H1 (cell line): ENCODE measurements around the gene RPS6KA2. TPM values are rescaled to one million over a fixed set of nuclear protein-coding genes. Genes with fewer than 3 reads are reported as not detected.

Experiments
- CTCF ChIA-PET: fragments of 300-600 bp; sonication (Branson Sonifier 250); formaldehyde crosslinking; loops from one replicate; lab custom pipeline; 2021; ENCODE audit not compliant: partially characterized antibody; lab: Charles Lee
- POLR2A ChIA-PET: fragments of 300-600 bp; sonication (Branson Sonifier 250); formaldehyde crosslinking; loops from one replicate; lab custom pipeline; 2021; ENCODE audit warnings: inconsistent platforms; ENCODE audit not compliant: partially characterized antibody; lab: Charles Lee
- DNase-seq, 2 experiments: peaks; one replicate each; pipeline versions ENCODE4 v3.0.0 to v3.0.0-alpha.2; 2010 to 2022; ENCODE audit warnings: low spot score in 2 of 2, low read depth in 1 of 2, mixed read lengths in 1 of 2
- FAIRE-seq: peaks from 2 replicates; lab custom pipeline; 2011; peaks lifted over from hg19 to GRCh38; lab: Jason Lieb, UNC
- H2AFZ ChIP-seq: 2 replicates; pipeline ENCODE4 v1.8.1; 2012; ENCODE audit warnings: low read length, inconsistent platforms
- H2AK5ac ChIP-seq: 2 replicates; pipeline ENCODE4 v1.6.1; 2013; ENCODE audit warnings: low read depth, low read length
- H2BK120ac ChIP-seq: replicated peaks from 2 replicates; pipeline ENCODE3; 2013; ENCODE audit warnings: low read depth, low read length, inconsistent platforms
- H2BK12ac ChIP-seq: 2 replicates; pipeline ENCODE4 v1.6.1; 2013; ENCODE audit warnings: low read depth, low read length
- H2BK15ac ChIP-seq: 2 replicates; pipeline ENCODE4 v1.6.1; 2013; ENCODE audit warnings: low read length
- H2BK20ac ChIP-seq: 2 replicates; pipeline ENCODE4 v1.6.1; 2013; ENCODE audit warnings: low read length
- H2BK5ac ChIP-seq: 2 replicates; pipeline ENCODE4 v1.6.1; 2013; ENCODE audit warnings: low read depth, low read length
- H3K14ac ChIP-seq: 2 replicates; pipeline ENCODE4 v1.6.1; 2013; ENCODE audit warnings: inconsistent platforms; ENCODE audit not compliant: insufficient read length
- H3K18ac ChIP-seq: 2 replicates; pipeline ENCODE4 v1.6.1; 2013; ENCODE audit warnings: low read length; ENCODE audit errors: extremely low read depth
- H3K23ac ChIP-seq: 2 replicates; pipeline ENCODE4 v1.6.1; 2013; ENCODE audit warnings: inconsistent platforms; ENCODE audit not compliant: insufficient read length
- H3K23me2 ChIP-seq: 2 replicates; pipeline ENCODE4 v1.6.1; 2013; ENCODE audit warnings: low read depth, low read length
- H3K27ac ChIP-seq: 2 replicates; pipeline ENCODE4 v1.6.1; 2011; ENCODE audit warnings: low read depth, low read length, inconsistent platforms
- H3K27me3 ChIP-seq, 4 experiments: replicated peaks in 1 of 4; 1 replicate in 1 of 4; 2 replicates in 3 of 4; pipeline versions ENCODE4 v1.6.1 to v1.8.1; 2011 to 2013; ENCODE audit warnings: low read length in 3 of 4, mild to moderate bottlenecking in 3 of 4, inconsistent platforms in 2 of 4, mixed read lengths in 2 of 4, moderate library complexity in 1 of 4; ENCODE audit not compliant: control insufficient read depth in 3 of 4, insufficient read depth in 3 of 4; ENCODE audit errors: extremely low read depth in 1 of 4
- H3K36me3 ChIP-seq, 4 experiments: 2 replicates each; pipeline versions ENCODE4 v1.6.1 to v1.8.1; 2011 to 2013; ENCODE audit warnings: mild to moderate bottlenecking in 4 of 4, low read length in 3 of 4, moderate library complexity in 2 of 4, control low read depth in 1 of 4, inconsistent platforms in 1 of 4; ENCODE audit not compliant: insufficient read depth in 4 of 4, control insufficient read depth in 2 of 4
- H3K4ac ChIP-seq: replicated peaks from 2 replicates; pipeline ENCODE3; 2013; ENCODE audit warnings: low read length, low read depth, mixed read lengths, inconsistent platforms; ENCODE audit not compliant: insufficient read length
- H3K4me1 ChIP-seq, 4 experiments: replicated peaks in 1 of 4; 1 replicate in 1 of 4; 2 replicates in 3 of 4; pipeline versions ENCODE4 v1.6.1 to v1.8.1; 2011 to 2013; ENCODE audit warnings: low read length in 3 of 4, inconsistent platforms in 2 of 4, mixed read lengths in 1 of 4; ENCODE audit not compliant: insufficient read depth in 4 of 4, control insufficient read depth in 3 of 4
- H3K4me2 ChIP-seq, 2 experiments: 2 replicates each; pipeline versions ENCODE4 v1.6.1 to v1.8.1; 2011 to 2013; ENCODE audit warnings: low read depth in 2 of 2, low read length in 2 of 2, control low read depth in 1 of 2, inconsistent platforms in 1 of 2, mild to moderate bottlenecking in 1 of 2; ENCODE audit not compliant: insufficient read depth in 1 of 2
- H3K4me3 ChIP-seq, 4 experiments: fragments of 200-600, 300-600 bp in 1 of 4; sonication (generic), shearing (Covaris generic), sonication (Bioruptor Twin) in 1 of 4; 2 replicates each; pipeline versions ENCODE4 v1.5.1 to v1.8.1; 2011 to 2016; ENCODE audit warnings: low read length in 4 of 4, low read depth in 3 of 4, control low read depth in 2 of 4, inconsistent platforms in 2 of 4, mild to moderate bottlenecking in 2 of 4, mixed read lengths in 1 of 4, moderate library complexity in 1 of 4; ENCODE audit not compliant: insufficient read depth in 2 of 4; ENCODE audit errors: extremely low read depth in 1 of 4
- H3K56ac ChIP-seq: replicated peaks from 2 replicates; pipeline ENCODE3; 2013; ENCODE audit warnings: low read depth, mild to moderate bottlenecking, mixed read lengths, low read length, inconsistent platforms; ENCODE audit not compliant: insufficient read length
- H3K79me1 ChIP-seq: 2 replicates; pipeline ENCODE4 v1.6.1; 2013; ENCODE audit warnings: low read depth, low read length, control low read depth
- H3K79me2 ChIP-seq, 2 experiments: 2 replicates each; pipeline versions ENCODE4 v1.6.1 to v1.8.1; 2012 to 2013; ENCODE audit warnings: low read length in 2 of 2, mild to moderate bottlenecking in 2 of 2, inconsistent platforms in 1 of 2; ENCODE audit not compliant: insufficient read depth in 2 of 2, control insufficient read depth in 1 of 2
- H3K9ac ChIP-seq, 4 experiments: replicated peaks in 1 of 4; 1 replicate in 1 of 4; 2 replicates in 3 of 4; pipeline versions ENCODE4 v1.6.1 to v1.8.1; 2011 to 2013; ENCODE audit warnings: low read depth in 3 of 4, low read length in 3 of 4, control low read depth in 2 of 4, mild to moderate bottlenecking in 2 of 4, moderate library complexity in 2 of 4, inconsistent platforms in 1 of 4; ENCODE audit errors: extremely low read depth in 1 of 4
- H3K9me3 ChIP-seq, 2 experiments: 2 replicates each; pipeline versions ENCODE4 v1.6.1 to v1.8.1; 2012 to 2013; ENCODE audit warnings: mild to moderate bottlenecking in 2 of 2, moderate library complexity in 2 of 2, control low read depth in 1 of 2, inconsistent platforms in 1 of 2, low read depth in 1 of 2, low read length in 1 of 2, mixed read lengths in 1 of 2; ENCODE audit not compliant: insufficient read depth in 2 of 2
- H4K20me1 ChIP-seq, 2 experiments: replicated peaks in 1 of 2; 2 replicates each; pipeline versions ENCODE3 to v1.8.1; 2011 to 2013; ENCODE audit warnings: inconsistent platforms in 2 of 2, low read length in 2 of 2, mild to moderate bottlenecking in 1 of 2; ENCODE audit not compliant: insufficient read depth in 2 of 2, control insufficient read depth in 1 of 2
- H4K5ac ChIP-seq: 2 replicates; pipeline ENCODE4 v1.6.1; 2013; ENCODE audit warnings: low read length, low read depth, mixed read lengths, inconsistent platforms; ENCODE audit not compliant: insufficient read length
- H4K8ac ChIP-seq: 2 replicates; pipeline ENCODE4 v1.8.0; 2013; ENCODE audit warnings: mild to moderate bottlenecking, moderate library complexity, low read length, inconsistent platforms; ENCODE audit not compliant: insufficient read depth; ENCODE audit errors: extremely low read depth
- H4K91ac ChIP-seq: replicated peaks from 2 replicates; pipeline ENCODE3; 2013; ENCODE audit warnings: low read length, mixed read lengths, inconsistent platforms; ENCODE audit not compliant: insufficient read length
- TBP ChIP-seq: IDR thresholded peaks from 2 replicates; pipeline ENCODE4 v1.6.1; 2011; ENCODE audit warnings: low read depth, low read length, improper control_type of control experiment
- WGBS, 2 experiments: shearing (Covaris generic) in 1 of 2; methylation state at CpG; one replicate each; pipeline versions ENCODE4 v1.1.6 to v1.1.7; 2013 to 2015; ENCODE audit warnings: low lambda C conversion rate in 2 of 2, mixed read lengths in 2 of 2, inconsistent platforms in 1 of 2, low coverage in 1 of 2, missing lambda C conversion rate in 1 of 2; ENCODE audit not compliant: insufficient replicate concordance in 2 of 2, insufficient coverage in 1 of 2, insufficient read length in 1 of 2; ENCODE audit errors: extremely low coverage in 1 of 2, missing lambda C conversion rate in 1 of 2; 5-methylcytosine and 5-hydroxymethylcytosine counted together
- polyA plus RNA-seq, 7 experiments: library from polyadenylated mRNA; depleted of rRNA in 3 of 7; stranded (reverse) in 5 of 7; unstranded in 2 of 7; fragments of >200 nt in 5 of 7; fragments of 200-250 nt in 2 of 7; gene quantifications; 1 replicate in 5 of 7; 2 replicates in 1 of 7; 4 replicates in 1 of 7; pipeline versions ENCODE4 v1.2.1 to v1.2.3, GENCODE V29; 2011 to 2013; ENCODE audit warnings: missing spikeins in 2 of 7, mixed read lengths in 2 of 7
- total RNA-seq: library from RNA; stranded (reverse); fragmentation: NEBNext Ultra II Directional; extraction: Animal tissue kit (Norgen Biotek cat#: 25700); gene quantifications from 2 replicates; pipeline ENCODE4 v1.2.1, GENCODE V29; 2021

Gene RPS6KA2
- total and polyA plus RNA-seq, 2 of the 8 experiments (the other 6 are each of a cell fraction or from before 2014, with no cell fraction given) = 8.8 to 25.7 TPM

- no peak overlapping the region for H2BK120ac ChIP-seq
- H3K79me1 ChIP-seq = no peaks in the 10 kb centered on the region
- H3K79me2 ChIP-seq = no peaks in the 10 kb centered on the region
- no peak overlapping the region for H3K56ac ChIP-seq
- peaks cover 3 to 24% (median 10%) of the 10 kb centered on the region in 4 experiments for H3K4me1 ChIP-seq
- CTCF ChIA-PET = interaction anchor here (1.5 kb wide), 1 partner anchor 10 kb away, joined by 5 read pairs; no protein-coding TSS in a partner anchor
- no peak overlapping the region for H3K4me2 ChIP-seq
- no peak overlapping the region for H3K23ac ChIP-seq
- H3K14ac ChIP-seq = no peak overlapping the region
- no peak overlapping the region for H3K9ac ChIP-seq
- WGBS, 2 experiments = 93% methylated on average over 12 of the region's 12 CpGs; no CpG with 5 or more reads in 1 of the 2 experiments
- peaks cover 0 to 4% of the 10 kb centered on the region in 2 experiments; a peak in 1 of 4 replicates for H3K9me3 ChIP-seq
- FAIRE-seq (no peak), DNase-seq (no peak)
- no peak overlapping the region for H2BK20ac ChIP-seq
- no peak overlapping the region for H3K18ac ChIP-seq
- H4K20me1 ChIP-seq = peaks cover 0 to 8% of the 10 kb centered on the region in 2 experiments
- no peak overlapping the region for H2BK15ac ChIP-seq
- no peak overlapping the region for H4K8ac ChIP-seq
- TF ChIP-seq TBP = no peak
- TF ChIP-seq, all 59 proteins: peak for 0
- no peak overlapping the region for H2BK5ac ChIP-seq
- H2AFZ ChIP-seq = no peak overlapping the region
- H3K4ac ChIP-seq = no peak overlapping the region
- no peak overlapping the region for H2AK5ac ChIP-seq
- no peak overlapping the region for H3K27ac ChIP-seq
- H4K91ac ChIP-seq = no peak overlapping the region
- POLR2A ChIA-PET = no interaction called here
- H4K5ac ChIP-seq = no peak overlapping the region
- peaks cover 8% of the 10 kb centered on the region for H3K23me2 ChIP-seq
- no peak overlapping the region for H3K4me3 ChIP-seq
- peaks cover 0 to 5% (median 0%) of the 10 kb centered on the region in 4 experiments; a peak in 1 of 8 replicates for H3K36me3 ChIP-seq
- peaks cover 0 to 10% (median 5%) of the 10 kb centered on the region in 4 experiments; a peak in 4 of 7 replicates for H3K27me3 ChIP-seq
- no peak overlapping the region for H2BK12ac ChIP-seq
These were observed 24.1 kb upstream of the RPS6KA2 start for GRCh38 chr6:166650824-166651807.
